ENCODE data around the gene HDAC4. TPM values are rescaled to one million over a fixed set of nuclear protein-coding genes. Genes with fewer than 3 reads are reported as not detected.

The HDAC4 gene
- total and polyA plus RNA-seq, 2 of the 8 experiments (the other 6 are each of a cell fraction or from before 2014, with no cell fraction given) = 15.4 to 31.5 TPM

DNA sequence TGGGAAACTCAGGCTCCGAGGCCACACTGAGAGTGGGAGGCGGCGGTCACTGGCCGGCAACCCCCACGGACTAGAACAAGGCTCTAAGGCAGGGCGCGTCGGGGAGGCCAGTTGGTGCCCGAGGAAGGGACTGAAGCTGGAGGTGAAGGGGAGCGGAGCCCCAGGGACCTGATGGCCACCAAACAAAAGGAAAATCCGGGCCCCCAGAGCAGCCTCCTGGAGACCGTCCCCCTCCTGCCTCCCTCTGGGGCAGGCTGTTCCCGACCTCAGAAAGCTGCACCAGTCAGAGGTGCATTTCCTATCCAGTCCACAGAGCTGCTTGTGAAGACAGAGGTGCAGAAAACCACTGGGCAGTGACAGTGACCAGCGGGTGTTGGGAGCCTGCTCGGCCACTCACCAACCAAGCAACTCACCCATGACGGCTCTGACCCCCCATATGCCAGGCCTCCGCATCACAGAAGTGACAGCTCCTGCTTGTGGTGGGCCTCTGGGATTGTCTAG is 380.2 kb downstream of the HDAC4 start (continued):
- TF ChIP-seq SP4 (IDR thresholded peaks at IDR 0.05; ENCODE audit: low read length) (no peak), CEBPB (IDR thresholded peaks at IDR 0.05; ENCODE audit: low read depth, low read length) (no peak), YY1 (IDR thresholded peaks at IDR 0.05; ENCODE audit: low read depth, low read length) (no peak)

All from H1 (cell line).